HEK293 (cell line): ENCODE data around the gene TMPRSS7.

Experiments
- CTCF ChIA-PET: fragments of 350-600 bp; formaldehyde crosslinking; extraction: SDS; loops from one replicate; lab custom pipeline; 2021; ENCODE audit warnings: antibody characterized with exemption; lab: Yijun Ruan, JAX
- POLR2A ChIA-PET: fragments of 300-600 bp; formaldehyde crosslinking; extraction: SDS; loops from one replicate; lab custom pipeline; 2020; ENCODE audit warnings: antibody characterized with exemption, inconsistent platforms; lab: Yijun Ruan, JAX
- H3K27ac ChIP-seq: fragments of 200-500 bp; sonication (Bioruptor generic); 2 replicates; pipeline ENCODE4 v1.5.1; 2014; ENCODE audit warnings: low read depth, low read length, control low read depth, inconsistent platforms; ENCODE audit errors: extremely low read depth
- H3K36me3 ChIP-seq, 2 experiments: fragments of 200-500 bp in 1 of 2; sonication (Bioruptor generic) in 1 of 2; 1 replicate in 1 of 2; 2 replicates in 1 of 2; pipeline ENCODE4 v1.5.1; 2014 to 2017; ENCODE audit warnings: inconsistent platforms in 2 of 2, low read length in 2 of 2; ENCODE audit not compliant: control insufficient read depth in 2 of 2, insufficient read depth in 1 of 2
- H3K4me1 ChIP-seq: fragments of 200-500 bp; sonication (Bioruptor generic); 2 replicates; pipeline ENCODE4 v1.5.1; 2014; ENCODE audit warnings: mild to moderate bottlenecking, low read length, inconsistent platforms; ENCODE audit not compliant: control insufficient read depth, insufficient read depth
- H3K4me3 ChIP-seq: 2 replicates; pipeline ENCODE4 v1.5.1; 2011; ENCODE audit warnings: low read depth, mild to moderate bottlenecking, control low read depth, low read length, moderate library complexity
- H3K9me3 ChIP-seq: fragments of 200-500 bp; sonication (Bioruptor generic); 2 replicates; pipeline ENCODE4 v1.5.1; 2014; ENCODE audit warnings: low read depth, low read length, inconsistent platforms; ENCODE audit not compliant: control insufficient read depth, insufficient read depth
- EGR2 ChIP-seq: fragments of 450-650 bp; formaldehyde crosslinking; IDR thresholded peaks from 2 replicates; pipeline ENCODE4 v1.5.1; 2016; ENCODE audit warnings: low read depth, missing biosample characterization, missing genetic modification characterization
- GLI2 ChIP-seq: fragments of 450-650 bp; formaldehyde crosslinking; IDR thresholded peaks from 2 replicates; pipeline ENCODE4; 2017; ENCODE audit warnings: missing biosample characterization, missing genetic modification characterization, low read depth, borderline replicate concordance
- KLF1 ChIP-seq: fragments of 450-650 bp; formaldehyde crosslinking; IDR thresholded peaks from 2 replicates; pipeline ENCODE4 v1.5.1; 2016; ENCODE audit warnings: missing biosample characterization, missing genetic modification characterization
- OVOL3 ChIP-seq: fragments of 450-650 bp; formaldehyde crosslinking; IDR thresholded peaks from 2 replicates; pipeline ENCODE4 v1.5.1; 2016; ENCODE audit warnings: missing biosample characterization, missing genetic modification characterization
- PATZ1 ChIP-seq: fragments of 450-650 bp; formaldehyde crosslinking; IDR thresholded peaks from 2 replicates; pipeline ENCODE4 v1.5.1; 2016; ENCODE audit warnings: missing biosample characterization, missing genetic modification characterization
- PRDM1 ChIP-seq: fragments of 450-650 bp; formaldehyde crosslinking; IDR thresholded peaks from 2 replicates; pipeline ENCODE4; 2016; ENCODE audit warnings: missing biosample characterization, missing genetic modification characterization
- SETDB1 ChIP-seq: IDR thresholded peaks from one replicate; pipeline ENCODE4 v1.6.1; 2017; ENCODE audit warnings: mild to moderate bottlenecking, low read length, moderate library complexity, mixed read lengths; ENCODE audit not compliant: insufficient read length
- SP2 ChIP-seq: fragments of 450-650 bp; formaldehyde crosslinking; IDR thresholded peaks from 2 replicates; pipeline ENCODE4 v1.5.1; 2016; ENCODE audit warnings: missing biosample characterization, missing genetic modification characterization
- ZBTB20 ChIP-seq: fragments of 450-650 bp; formaldehyde crosslinking; IDR thresholded peaks from 2 replicates; pipeline ENCODE4 v1.5.1; 2016; ENCODE audit warnings: missing biosample characterization, missing genetic modification characterization
- ZNF10 ChIP-seq: fragments of 450-650 bp; formaldehyde crosslinking; IDR thresholded peaks from 2 replicates; pipeline ENCODE4 v1.5.1; 2017; ENCODE audit warnings: missing biosample characterization, missing genetic modification characterization
- ZNF114 ChIP-seq: fragments of 450-650 bp; formaldehyde crosslinking; IDR thresholded peaks from 2 replicates; pipeline ENCODE4 v1.5.0; 2017; ENCODE audit warnings: missing biosample characterization, missing genetic modification characterization
- ZNF133 ChIP-seq: fragments of 450-650 bp; formaldehyde crosslinking; IDR thresholded peaks from 2 replicates; pipeline ENCODE4 v1.5.1; 2016; ENCODE audit warnings: missing biosample characterization, missing genetic modification characterization
- ZNF138 ChIP-seq: fragments of 450-650 bp; formaldehyde crosslinking; IDR thresholded peaks from 2 replicates; pipeline ENCODE4 v1.5.1; 2016; ENCODE audit warnings: missing biosample characterization, missing genetic modification characterization, borderline replicate concordance
- ZNF157 ChIP-seq: fragments of 450-650 bp; formaldehyde crosslinking; IDR thresholded peaks from 2 replicates; pipeline ENCODE4 v1.5.1; 2016; ENCODE audit warnings: missing biosample characterization, missing genetic modification characterization
- ZNF211 ChIP-seq: fragments of 450-650 bp; formaldehyde crosslinking; IDR thresholded peaks from 2 replicates; pipeline ENCODE4 v1.5.1; 2016; ENCODE audit warnings: low read depth, missing biosample characterization, missing genetic modification characterization
- ZNF214 ChIP-seq: fragments of 450-650 bp; formaldehyde crosslinking; IDR thresholded peaks from 2 replicates; pipeline ENCODE4 v1.5.1; 2017; ENCODE audit warnings: missing biosample characterization, mild to moderate bottlenecking, missing genetic modification characterization, borderline replicate concordance
- ZNF221 ChIP-seq: fragments of 450-650 bp; formaldehyde crosslinking; IDR thresholded peaks from 2 replicates; pipeline ENCODE4 v1.5.1; 2017; ENCODE audit warnings: missing biosample characterization, missing genetic modification characterization, borderline replicate concordance
- ZNF266 ChIP-seq: fragments of 450-650 bp; formaldehyde crosslinking; IDR thresholded peaks from 2 replicates; pipeline ENCODE4 v1.5.1; 2016; ENCODE audit warnings: missing biosample characterization, missing genetic modification characterization, low read depth
- ZNF37A ChIP-seq: fragments of 450-650 bp; IDR thresholded peaks from 2 replicates; pipeline ENCODE4 v1.5.1; 2018; ENCODE audit warnings: missing biosample characterization, missing genetic modification characterization
- ZNF394 ChIP-seq: fragments of 450-650 bp; formaldehyde crosslinking; IDR thresholded peaks from 2 replicates; pipeline ENCODE4 v1.5.1; 2016; ENCODE audit warnings: missing biosample characterization, missing genetic modification characterization, mild to moderate bottlenecking, moderate library complexity, borderline replicate concordance
- ZNF416 ChIP-seq: fragments of 450-650 bp; formaldehyde crosslinking; IDR thresholded peaks from 2 replicates; pipeline ENCODE4 v1.5.1; 2016; ENCODE audit warnings: missing biosample characterization, missing genetic modification characterization
- ZNF449 ChIP-seq: fragments of 450-650 bp; formaldehyde crosslinking; IDR thresholded peaks from 2 replicates; pipeline ENCODE4 v1.5.1; 2017; ENCODE audit warnings: missing biosample characterization, mild to moderate bottlenecking, missing genetic modification characterization, moderate library complexity
- ZNF544 ChIP-seq: fragments of 450-650 bp; formaldehyde crosslinking; IDR thresholded peaks from 2 replicates; pipeline ENCODE4 v1.5.0; 2017; ENCODE audit warnings: missing biosample characterization, missing genetic modification characterization
- ZNF555 ChIP-seq: fragments of 450-650 bp; formaldehyde crosslinking; conservative IDR thresholded peaks from 2 replicates; pipeline ENCODE4 v1.5.1; 2017; ENCODE audit warnings: missing biosample characterization, mild to moderate bottlenecking, missing genetic modification characterization, inconsistent platforms
- ZNF623 ChIP-seq: fragments of 450-650 bp; formaldehyde crosslinking; IDR thresholded peaks from 2 replicates; pipeline ENCODE4 v1.5.1; 2016; ENCODE audit warnings: missing biosample characterization, missing genetic modification characterization
- ZNF658 ChIP-seq: fragments of 450-650 bp; formaldehyde crosslinking; IDR thresholded peaks from 2 replicates; pipeline ENCODE4; 2016; ENCODE audit warnings: missing biosample characterization, missing genetic modification characterization
- ZNF776 ChIP-seq: fragments of 450-650 bp; formaldehyde crosslinking; IDR thresholded peaks from 2 replicates; pipeline ENCODE4 v1.5.0; 2017; ENCODE audit warnings: missing biosample characterization, missing genetic modification characterization, borderline replicate concordance
- ZNF843 ChIP-seq: fragments of 450-650 bp; formaldehyde crosslinking; IDR thresholded peaks from 2 replicates; pipeline ENCODE4 v1.5.1; 2016; ENCODE audit warnings: missing biosample characterization, missing genetic modification characterization
- ZSCAN5A ChIP-seq: fragments of 450-650 bp; formaldehyde crosslinking; IDR thresholded peaks from 2 replicates; pipeline ENCODE4 v1.5.1; 2016; ENCODE audit warnings: missing biosample characterization, missing genetic modification characterization
- ZXDB ChIP-seq: fragments of 450-650 bp; formaldehyde crosslinking; IDR thresholded peaks from 2 replicates; pipeline ENCODE4 v1.5.1; 2016; ENCODE audit warnings: missing biosample characterization, missing genetic modification characterization

The TMPRSS7 gene

GRCh38 chr3:112004187-112004586 is 30.3 kb upstream of the TMPRSS7 start:
- H3K9me3 ChIP-seq = no peaks in the 10 kb centered on the region
- ChIA-PET CTCF (interaction anchor here (0.8 to 2.9 kb wide), 4 partner anchors 9 to 108 kb away, joined by 3 to 28 read pairs (median 4); no protein-coding TSS in a partner anchor), POLR2A (interaction anchor here (0.6 kb wide), 2 partner anchors 25 to 32 kb away, joined by 4 read pairs; partner anchors contain the start of gene ABHD10)
- no peaks in the 10 kb centered on the region for H3K4me1 ChIP-seq
- H3K4me3 ChIP-seq = no peak overlapping the region
- H3K27ac ChIP-seq = no peak overlapping the region
- H3K36me3 ChIP-seq = no peaks in the 10 kb centered on the region
- TF ChIP-seq ZNF211 (no peak), ZXDB (no peak), PRDM1 (tag by site-specific recombination) (no peak), SP2 (tag by site-specific recombination) (no peak), ZNF658 (no peak), ZNF623 (tag by site-specific recombination) (no peak), ZSCAN5A (tag by site-specific recombination) (no peak), ZNF214 (tag by site-specific recombination) (no peak), OVOL3 (no peak), ZNF776 (no peak), ZNF416 (no peak), ZNF138 (no peak), PATZ1 (tag by site-specific recombination) (no peak), EGR2 (tag by site-specific recombination) (no peak), ZNF555 (tag by site-specific recombination) (no peak), ZNF10 (tag by site-specific recombination) (no peak)

- ChIA-PET CTCF (interaction anchor here (0.8 to 2.9 kb wide), 4 partner anchors 9 to 107 kb away, joined by 3 to 28 read pairs (median 4); no protein-coding TSS in a partner anchor), POLR2A (interaction anchor here (0.6 kb wide), 1 partner anchor 31 kb away, joined by 4 read pairs; no protein-coding TSS in a partner anchor)
- TF ChIP-seq ZNF266 (tag by site-specific recombination) (no peak), ZBTB20 (no peak), ZNF221 (tag by site-specific recombination) (no peak), ZNF37A (no peak), ZNF394 (tag by site-specific recombination) (no peak), ZNF10 (tag by site-specific recombination) (no peak), ZNF157 (tag by site-specific recombination) (no peak), EGR2 (tag by site-specific recombination) (no peak), KLF1 (tag by site-specific recombination) (no peak), ZNF133 (tag by site-specific recombination) (no peak), ZNF449 (no peak), ZNF114 (tag by site-specific recombination) (no peak), GLI2 (tag by site-specific recombination) (no peak), ZNF544 (no peak), SETDB1 (no peak), ZNF843 (no peak)
- Histone ChIP-seq H3K36me3 (no peaks in the 10 kb centered on the region), H3K4me3 (no peak overlapping the region), H3K9me3 (no peaks in the 10 kb centered on the region), H3K27ac (no peak overlapping the region), H3K4me1 (no peaks in the 10 kb centered on the region)
Observed at GRCh38 chr3:112004669-112005068, 29.9 kb upstream of the TMPRSS7 start.
